Astrocyte (in vitro differentiated cells and primary cell): ENCODE measurements around the gene SGIP1. TPM values are rescaled to one million over a fixed set of nuclear protein-coding genes. Genes with fewer than 3 reads are reported as not detected.

ENCODE experiments used
- DNase-seq: peaks from one replicate; pipeline ENCODE4 v3.0.0-alpha.2; 2010; ENCODE audit warnings: low read depth
- FAIRE-seq: peaks from 2 replicates; lab custom pipeline; 2011; peaks lifted over from hg19 to GRCh38; lab: Jason Lieb, UNC
- H2AFZ ChIP-seq: 2 replicates; pipeline ENCODE4 v1.6.0; 2012; ENCODE audit warnings: low read depth, low read length, inconsistent platforms
- H3K27ac ChIP-seq: 2 replicates; pipeline ENCODE4 v1.5.1; 2011; ENCODE audit warnings: low read depth, low read length, inconsistent platforms
- H3K27me3 ChIP-seq: 2 replicates; pipeline ENCODE4 v1.6.0; 2011; ENCODE audit warnings: low read length, inconsistent platforms; ENCODE audit not compliant: insufficient read depth
- H3K36me3 ChIP-seq: 2 replicates; pipeline ENCODE4 v1.5.1; 2011; ENCODE audit warnings: low read length, inconsistent platforms; ENCODE audit not compliant: insufficient read depth
- H3K4me1 ChIP-seq: 2 replicates; pipeline ENCODE4 v1.5.1; 2011; ENCODE audit warnings: low read length, inconsistent platforms; ENCODE audit not compliant: insufficient read depth
- H3K4me2 ChIP-seq: 2 replicates; pipeline ENCODE4 v1.6.0; 2012; ENCODE audit warnings: low read length, inconsistent platforms
- H3K4me3 ChIP-seq: 2 replicates; pipeline ENCODE4 v1.5.1; 2011; ENCODE audit warnings: low read depth, mild to moderate bottlenecking, low read length, inconsistent platforms; ENCODE audit not compliant: insufficient read depth
- H3K79me2 ChIP-seq: 2 replicates; pipeline ENCODE4 v1.6.0; 2012; ENCODE audit warnings: mild to moderate bottlenecking, low read length, inconsistent platforms; ENCODE audit not compliant: insufficient read depth
- H3K9ac ChIP-seq: 2 replicates; pipeline ENCODE4 v1.6.0; 2012; ENCODE audit warnings: mild to moderate bottlenecking, low read length, inconsistent platforms
- H3K9me3 ChIP-seq: 2 replicates; pipeline ENCODE4 v1.5.1; 2012; ENCODE audit warnings: low read depth, mild to moderate bottlenecking, low read length, inconsistent platforms; ENCODE audit not compliant: insufficient read depth
- H4K20me1 ChIP-seq: 2 replicates; pipeline ENCODE4 v1.6.0; 2012; ENCODE audit warnings: low read length, inconsistent platforms; ENCODE audit not compliant: insufficient read depth
- H3K27ac Mint-ChIP-seq: one replicate; pipeline ENCODE4 v1.8.0; 2021; ENCODE audit warnings: mild to moderate bottlenecking, mixed read lengths; ENCODE audit not compliant: unreplicated experiment
- H3K27me3 Mint-ChIP-seq: one replicate; pipeline ENCODE4 v1.8.0; 2021; ENCODE audit warnings: low read depth, mixed read lengths; ENCODE audit not compliant: unreplicated experiment
- H3K36me3 Mint-ChIP-seq: one replicate; pipeline ENCODE4 v1.8.0; 2021; ENCODE audit warnings: low read depth, mixed read lengths; ENCODE audit not compliant: unreplicated experiment
- H3K4me1 Mint-ChIP-seq: one replicate; pipeline ENCODE4 v1.8.0; 2021; ENCODE audit warnings: low read depth, mixed read lengths; ENCODE audit not compliant: unreplicated experiment
- H3K4me3 Mint-ChIP-seq: one replicate; pipeline ENCODE4 v1.8.0; 2021; ENCODE audit warnings: mild to moderate bottlenecking, moderate library complexity, mixed read lengths; ENCODE audit not compliant: unreplicated experiment
- H3K9me3 Mint-ChIP-seq: one replicate; pipeline ENCODE4 v1.8.0; 2021; ENCODE audit warnings: mild to moderate bottlenecking, mixed read lengths; ENCODE audit not compliant: unreplicated experiment
- CTCF ChIP-seq: IDR thresholded peaks from 2 replicates; pipeline ENCODE4 v1.5.1; 2011; ENCODE audit warnings: low read depth, mild to moderate bottlenecking, inconsistent platforms, low read length, moderate library complexity; ENCODE audit not compliant: insufficient read depth
- EZH2 ChIP-seq: IDR thresholded peaks from 2 replicates; pipeline ENCODE4 v1.6.1; 2012; ENCODE audit warnings: mild to moderate bottlenecking, low read length, inconsistent platforms; ENCODE audit not compliant: insufficient read depth
- total RNA-seq: library from RNA; stranded (reverse); gene quantifications from 2 replicates; pipeline ENCODE4 v1.2.1, GENCODE V29; 2021

The SGIP1 gene
- total RNA-seq, 1 donor from 2014 or later = 8.8 TPM

GRCh38 chr1:66681686-66682085 is 147.7 kb downstream of the SGIP1 start:
- H3K79me2 ChIP-seq = no peaks in the 10 kb centered on the region
- H4K20me1 ChIP-seq = no peaks in the 10 kb centered on the region
- Mint-ChIP-seq H3K9me3 (no peaks in the 10 kb centered on the region), H3K36me3 (peaks cover 4% of the 10 kb centered on the region), H3K27ac (no peak overlapping the region), H3K4me3 (no peak overlapping the region), H3K4me1 (peaks cover 29% of the 10 kb centered on the region), H3K27me3 (no peaks in the 10 kb centered on the region)
- no peaks in the 10 kb centered on the region for H3K36me3 ChIP-seq
- no peaks in the 10 kb centered on the region for H3K9me3 ChIP-seq
- no peak overlapping the region for H3K4me2 ChIP-seq
- TF ChIP-seq EZH2 (no peak), CTCF (no peak)
- H3K27ac ChIP-seq = no peak overlapping the region
- H3K27me3 ChIP-seq = peaks cover 2% of the 10 kb centered on the region
- no peak overlapping the region for H3K9ac ChIP-seq
- FAIRE-seq (no peak), DNase-seq (peak; percentile 36)
- H3K4me3 ChIP-seq = no peak overlapping the region
- H3K4me1 ChIP-seq = peaks cover 34% of the 10 kb centered on the region
- no peak overlapping the region for H2AFZ ChIP-seq

- Histone ChIP-seq H3K4me3 (no peak overlapping the region), H3K4me1 (peaks cover 33% of the 10 kb centered on the region), H3K79me2 (no peaks in the 10 kb centered on the region), H3K9me3 (no peaks in the 10 kb centered on the region), H3K9ac (no peak overlapping the region), H3K4me2 (no peak overlapping the region), H3K36me3 (no peaks in the 10 kb centered on the region), H2AFZ (no peak overlapping the region), H3K27me3 (peaks cover 2% of the 10 kb centered on the region), H3K27ac (no peak overlapping the region), H4K20me1 (no peaks in the 10 kb centered on the region)
- DNase-seq (no peak), FAIRE-seq (no peak)
- Mint-ChIP-seq H3K27ac (no peak overlapping the region), H3K9me3 (no peaks in the 10 kb centered on the region), H3K36me3 (peaks cover 4% of the 10 kb centered on the region), H3K27me3 (no peaks in the 10 kb centered on the region), H3K4me3 (no peak overlapping the region), H3K4me1 (peaks cover 25% of the 10 kb centered on the region)
- no peak for TF ChIP-seq CTCF
- TF ChIP-seq EZH2 = no peak
Observed at GRCh38 chr1:66682106-66682505, 148.2 kb downstream of the SGIP1 start.

- Histone ChIP-seq H3K4me2 (no peak overlapping the region), H3K4me3 (no peak overlapping the region), H3K79me2 (no peaks in the 10 kb centered on the region), H3K27me3 (peaks cover 2% of the 10 kb centered on the region), H3K36me3 (peaks cover 3% of the 10 kb centered on the region), H3K9ac (no peak overlapping the region), H2AFZ (no peak overlapping the region), H3K9me3 (no peaks in the 10 kb centered on the region), H4K20me1 (no peaks in the 10 kb centered on the region), H3K27ac (no peak overlapping the region), H3K4me1 (peaks cover 15% of the 10 kb centered on the region)
- DNase-seq (no peak), FAIRE-seq (no peak)
- Mint-ChIP-seq H3K4me1 (peaks cover 12% of the 10 kb centered on the region), H3K4me3 (no peak overlapping the region), H3K9me3 (peaks cover 3% of the 10 kb centered on the region), H3K36me3 (peaks cover 5% of the 10 kb centered on the region), H3K27me3 (peaks cover under 1% of the 10 kb centered on the region), H3K27ac (no peak overlapping the region)
- TF ChIP-seq CTCF (no peak), EZH2 (no peak)
Observed at GRCh38 chr1:66684353-66684752, 150.4 kb downstream of the SGIP1 start.
